WERI-Rb-1 (cell line): ENCODE results near the gene OR2D3.

Source experiments
- DNase-seq: peaks from one replicate; pipeline ENCODE4 v3.0.0-alpha.2; 2020
- H3K27ac ChIP-seq: fragments of 250-450 bp; sonication (Bioruptor Pico); 2 replicates; pipeline ENCODE4 v1.5.1; 2020; ENCODE audit warnings: mild to moderate bottlenecking, moderate library complexity
- H3K27me3 ChIP-seq: fragments of 250-450 bp; sonication (Bioruptor Pico); 2 replicates; pipeline ENCODE4 v1.5.1; 2021; ENCODE audit warnings: mild to moderate bottlenecking, low read depth, moderate library complexity; ENCODE audit not compliant: insufficient read depth, severe bottlenecking
- H3K36me3 ChIP-seq: fragments of 250-450 bp; sonication (Bioruptor Pico); 2 replicates; pipeline ENCODE4 v1.5.1; 2020; ENCODE audit warnings: mild to moderate bottlenecking, moderate library complexity
- H3K4me3 ChIP-seq: 2 replicates; pipeline ENCODE4 v1.5.1; 2011; ENCODE audit warnings: low read depth, mild to moderate bottlenecking, control low read depth, low read length
- H3K9me3 ChIP-seq: fragments of 250-450 bp; sonication (Bioruptor Pico); 2 replicates; pipeline ENCODE4 v1.5.1; 2021; ENCODE audit warnings: mild to moderate bottlenecking, moderate library complexity; ENCODE audit not compliant: severe bottlenecking
- TF ChIP-seq, protein P1 (sequence below): IDR thresholded peaks from 2 replicates; pipeline ENCODE4 v1.5.1; 2011; ENCODE audit warnings: low read depth, mild to moderate bottlenecking, control low read depth, inconsistent platforms, low read length

OR2D3 gene

GRCh38 chr11:6888830-6889229 is 32.0 kb upstream of the OR2D3 start:
- Histone ChIP-seq H3K27ac (no peak overlapping the region), H3K4me3 (no peak overlapping the region), H3K36me3 (no peaks in the 10 kb centered on the region), H3K27me3 (no peaks in the 10 kb centered on the region), H3K9me3 (no peaks in the 10 kb centered on the region)
- no peak for DNase-seq
- TF ChIP-seq, protein P1, sequence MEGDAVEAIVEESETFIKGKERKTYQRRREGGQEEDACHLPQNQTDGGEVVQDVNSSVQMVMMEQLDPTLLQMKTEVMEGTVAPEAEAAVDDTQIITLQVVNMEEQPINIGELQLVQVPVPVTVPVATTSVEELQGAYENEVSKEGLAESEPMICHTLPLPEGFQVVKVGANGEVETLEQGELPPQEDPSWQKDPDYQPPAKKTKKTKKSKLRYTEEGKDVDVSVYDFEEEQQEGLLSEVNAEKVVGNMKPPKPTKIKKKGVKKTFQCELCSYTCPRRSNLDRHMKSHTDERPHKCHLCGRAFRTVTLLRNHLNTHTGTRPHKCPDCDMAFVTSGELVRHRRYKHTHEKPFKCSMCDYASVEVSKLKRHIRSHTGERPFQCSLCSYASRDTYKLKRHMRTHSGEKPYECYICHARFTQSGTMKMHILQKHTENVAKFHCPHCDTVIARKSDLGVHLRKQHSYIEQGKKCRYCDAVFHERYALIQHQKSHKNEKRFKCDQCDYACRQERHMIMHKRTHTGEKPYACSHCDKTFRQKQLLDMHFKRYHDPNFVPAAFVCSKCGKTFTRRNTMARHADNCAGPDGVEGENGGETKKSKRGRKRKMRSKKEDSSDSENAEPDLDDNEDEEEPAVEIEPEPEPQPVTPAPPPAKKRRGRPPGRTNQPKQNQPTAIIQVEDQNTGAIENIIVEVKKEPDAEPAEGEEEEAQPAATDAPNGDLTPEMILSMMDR: no peak

DNA sequence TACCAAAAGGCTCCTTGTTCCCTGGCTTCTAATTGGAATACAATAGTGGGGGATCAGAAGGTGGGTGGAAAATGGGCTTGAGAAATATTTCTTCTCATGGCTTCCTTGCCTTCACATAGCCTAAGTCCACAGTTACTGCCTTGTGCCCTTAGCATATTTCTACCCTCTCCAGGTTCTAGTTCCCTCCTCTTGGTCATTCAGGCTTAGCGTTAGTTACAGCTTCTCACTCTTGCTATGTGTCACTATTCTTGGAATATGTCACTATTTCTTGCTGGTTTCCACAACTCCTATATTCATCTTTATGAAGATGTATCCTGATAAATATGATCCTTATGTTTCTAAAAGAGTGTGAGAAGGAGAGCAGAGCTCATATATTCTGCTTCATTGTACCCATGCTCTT is 31.0 kb upstream of the OR2D3 start:
- TF ChIP-seq, protein P1: no peak
- H3K4me3 ChIP-seq: no peak overlapping the region
- no peak overlapping the region for H3K27ac ChIP-seq
- DNase-seq: no peak
- H3K36me3 ChIP-seq: no peaks in the 10 kb centered on the region
- H3K9me3 ChIP-seq: no peaks in the 10 kb centered on the region
- H3K27me3 ChIP-seq: no peaks in the 10 kb centered on the region

DNA sequence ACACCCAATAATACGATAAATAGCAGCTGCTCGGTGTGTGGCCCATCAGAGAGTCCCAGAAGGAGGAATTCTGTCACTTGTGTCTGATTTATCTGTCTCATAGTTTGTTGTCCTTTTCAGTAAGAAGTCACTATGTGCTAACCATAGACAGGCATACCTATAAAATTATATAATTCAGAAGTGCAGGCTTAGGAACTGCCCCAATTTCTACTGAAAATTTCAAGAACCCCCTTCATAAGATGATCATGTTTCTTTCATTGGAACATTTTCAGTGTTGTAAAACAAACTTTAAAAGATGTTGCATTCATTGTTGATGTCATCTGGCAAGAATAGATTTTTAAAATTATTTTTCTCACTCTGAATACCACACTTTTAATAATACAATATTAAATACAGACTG is 28.4 kb upstream of the OR2D3 start, which contains the start of gene OR2D2:
Gene OR2D2, minus strand, starts transcription at position 101 of the 400 bp plus-strand sequence. Its CDS starts 0 bp downstream, at position 101.
- TF ChIP-seq, protein P1: no peak
- DNase-seq: no peak
- Histone ChIP-seq H3K27me3 (no peaks in the 10 kb centered on the region), H3K9me3 (no peaks in the 10 kb centered on the region), H3K4me3 (no peak within 1 kb of the TSS), H3K27ac (no peak within 1 kb of the TSS), H3K36me3 (no peaks in the 10 kb centered on the region)

- TF ChIP-seq, protein P1: no peak
- Histone ChIP-seq H3K36me3 (no peaks in the 10 kb centered on the region), H3K27ac (no peak overlapping the region), H3K9me3 (no peaks in the 10 kb centered on the region), H3K27me3 (no peaks in the 10 kb centered on the region), H3K4me3 (no peak overlapping the region)
- no peak for DNase-seq
Measured at GRCh38 chr11:6894097-6894496, 26.7 kb upstream of the OR2D3 start.

DNA sequence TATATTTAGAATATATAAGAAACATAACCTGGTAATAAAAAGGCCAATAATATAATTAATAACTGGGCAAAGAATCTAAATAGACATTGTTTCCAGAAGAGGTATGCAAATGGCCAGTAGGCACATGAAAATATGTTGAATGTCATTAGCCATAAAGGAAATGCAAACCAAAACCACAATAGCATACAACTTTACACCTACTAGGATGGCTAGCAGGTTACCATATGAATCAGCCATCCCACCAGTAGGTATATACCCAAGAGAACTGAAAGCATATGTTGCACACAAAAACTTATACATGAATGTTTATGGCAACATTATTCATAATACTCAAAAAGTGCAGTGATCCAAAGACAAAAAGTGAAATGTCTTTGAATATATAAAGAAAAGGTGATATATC is 25.8 kb upstream of the OR2D3 start:
- Histone ChIP-seq H3K27me3 (no peaks in the 10 kb centered on the region), H3K36me3 (no peaks in the 10 kb centered on the region), H3K4me3 (no peak overlapping the region), H3K9me3 (no peaks in the 10 kb centered on the region), H3K27ac (no peak overlapping the region)
- DNase-seq: no peak
- TF ChIP-seq, protein P1: no peak

DNA sequence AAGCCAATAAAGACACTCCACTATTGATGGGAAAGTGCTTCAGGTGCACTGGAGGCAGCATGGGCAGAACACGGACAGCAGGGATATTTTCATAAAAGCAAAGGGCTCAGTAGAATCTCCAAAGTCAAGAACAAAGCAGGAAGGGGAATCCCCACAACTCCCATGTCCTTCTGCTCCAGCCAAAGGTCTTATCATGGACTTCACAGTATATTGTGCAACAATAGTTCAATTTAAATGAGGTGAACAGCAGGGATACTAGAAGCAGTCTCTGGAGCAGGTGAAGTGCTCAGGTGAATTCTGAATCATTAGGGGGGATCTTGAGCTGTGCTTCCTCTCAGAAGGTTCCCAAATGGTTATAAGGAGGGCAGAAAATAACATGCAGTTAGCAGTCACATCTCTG is 21.9 kb upstream of the OR2D3 start:
- Histone ChIP-seq H3K4me3 (no peak overlapping the region), H3K9me3 (no peaks in the 10 kb centered on the region), H3K27me3 (no peaks in the 10 kb centered on the region), H3K27ac (no peak overlapping the region), H3K36me3 (no peaks in the 10 kb centered on the region)
- DNase-seq: no peak
- TF ChIP-seq, protein P1: no peak
